ENCODE results near the gene SAC3D1. TPM values are rescaled to one million over a fixed set of nuclear protein-coding genes. Genes with fewer than 3 reads are reported as not detected.

SAC3D1 gene
- total RNA-seq, 1 experiment from 2014 or later: 1.9 TPM

GRCh38 chr11:65059523-65059922 is 18.5 kb downstream of the SAC3D1 start:
- Histone ChIP-seq H3K9me2 (replicated peaks; ENCODE audit: insufficient read depth, low read length) (no peaks in the 10 kb centered on the region), H3K36me3 (ENCODE audit: insufficient read depth, low read length) (no peaks in the 10 kb centered on the region), H3K4me2 (ENCODE audit: low read depth, low read length, poor library complexity, severe bottlenecking) (no peak overlapping the region), H3K79me2 (ENCODE audit: low read length) (no peaks in the 10 kb centered on the region), H2AFZ (ENCODE audit: low read length) (no peak overlapping the region), H3K27ac (ENCODE audit: low read length) (no peak overlapping the region), H3K4me1 (ENCODE audit: low read length) (0 out of 2 replicates have a peak, but pooled peaks cover 3% of the 10 kb centered on the region), H3K4me3 (ENCODE audit: low read length) (no peak overlapping the region), H4K20me1 (ENCODE audit: insufficient read depth, low read depth, low read length) (no peaks in the 10 kb centered on the region), H3K27me3 (ENCODE audit: low read length) (no peaks in the 10 kb centered on the region), H3K9ac (ENCODE audit: low read length) (no peak overlapping the region), H3K9me3 (ENCODE audit: low read length) (no peaks in the 10 kb centered on the region)
- no peak for DNase-seq

GRCh38 chr11:65059959-65060824 is 19.2 kb downstream of the SAC3D1 start:
- Histone ChIP-seq H3K27ac (ENCODE audit: low read length) (no peak overlapping the region), H3K9me2 (replicated peaks; ENCODE audit: insufficient read depth, low read length) (no peaks in the 10 kb centered on the region), H3K36me3 (ENCODE audit: insufficient read depth, low read length) (no peaks in the 10 kb centered on the region), H3K79me2 (ENCODE audit: low read length) (no peaks in the 10 kb centered on the region), H3K4me2 (ENCODE audit: low read depth, low read length, poor library complexity, severe bottlenecking) (no peak overlapping the region), H4K20me1 (ENCODE audit: insufficient read depth, low read depth, low read length) (no peaks in the 10 kb centered on the region), H3K9me3 (ENCODE audit: low read length) (no peaks in the 10 kb centered on the region), H3K4me3 (ENCODE audit: low read length) (no peak overlapping the region), H3K27me3 (ENCODE audit: low read length) (no peaks in the 10 kb centered on the region), H2AFZ (ENCODE audit: low read length) (no peak overlapping the region; the same call in 1 of the 2 replicates), H3K4me1 (ENCODE audit: low read length) (0 out of 2 replicates have a peak, but pooled peaks cover 3% of the 10 kb centered on the region), H3K9ac (ENCODE audit: low read length) (no peak overlapping the region)
- no peak for DNase-seq

GRCh38 chr11:65060913-65061408 is 20.0 kb downstream of the SAC3D1 start:
- no peaks in the 10 kb centered on the region for H3K79me2 ChIP-seq (ENCODE audit: low read length)
- H3K9ac ChIP-seq (ENCODE audit: low read length): no peak overlapping the region
- no peaks in the 10 kb centered on the region for H3K36me3 ChIP-seq (ENCODE audit: insufficient read depth, low read length)
- H3K4me1 ChIP-seq (ENCODE audit: low read length): 0 out of 2 replicates have a peak, but pooled peaks cover 3% of the 10 kb centered on the region
- H3K9me2 ChIP-seq (replicated peaks; ENCODE audit: insufficient read depth, low read length): no peaks in the 10 kb centered on the region
- no peak overlapping the region for H3K27ac ChIP-seq (ENCODE audit: low read length)
- H3K4me3 ChIP-seq (ENCODE audit: low read length): no peak overlapping the region
- no peaks in the 10 kb centered on the region for H4K20me1 ChIP-seq (ENCODE audit: insufficient read depth, low read depth, low read length)
- no peak overlapping the region for H3K4me2 ChIP-seq (ENCODE audit: low read depth, low read length, poor library complexity, severe bottlenecking)
- DNase-seq: peak; percentile 67
- no peak overlapping the region for H2AFZ ChIP-seq (ENCODE audit: low read length)
- no peaks in the 10 kb centered on the region for H3K27me3 ChIP-seq (ENCODE audit: low read length)
- H3K9me3 ChIP-seq (ENCODE audit: low read length): no peaks in the 10 kb centered on the region

- Histone ChIP-seq H4K20me1 (ENCODE audit: insufficient read depth, low read depth, low read length) (no peaks in the 10 kb centered on the region), H3K27ac (ENCODE audit: low read length) (no peak overlapping the region), H3K4me1 (ENCODE audit: low read length) (0 out of 2 replicates have a peak, but pooled peaks cover 3% of the 10 kb centered on the region), H3K27me3 (ENCODE audit: low read length) (no peaks in the 10 kb centered on the region), H3K9me3 (ENCODE audit: low read length) (no peaks in the 10 kb centered on the region), H2AFZ (ENCODE audit: low read length) (no peak overlapping the region), H3K4me3 (ENCODE audit: low read length) (no peak overlapping the region), H3K4me2 (ENCODE audit: low read depth, low read length, poor library complexity, severe bottlenecking) (no peak overlapping the region), H3K9me2 (replicated peaks; ENCODE audit: insufficient read depth, low read length) (no peaks in the 10 kb centered on the region), H3K9ac (ENCODE audit: low read length) (no peak overlapping the region), H3K36me3 (ENCODE audit: insufficient read depth, low read length) (no peaks in the 10 kb centered on the region), H3K79me2 (ENCODE audit: low read length) (no peaks in the 10 kb centered on the region)
- DNase-seq: no peak
Observed at GRCh38 chr11:65063532-65063931, 22.5 kb downstream of the SAC3D1 start.

- Histone ChIP-seq H4K20me1 (ENCODE audit: insufficient read depth, low read depth, low read length) (no peaks in the 10 kb centered on the region), H3K27me3 (ENCODE audit: low read length) (no peaks in the 10 kb centered on the region), H2AFZ (ENCODE audit: low read length) (no peak overlapping the region), H3K4me1 (ENCODE audit: low read length) (0 out of 2 replicates have a peak, but pooled peaks cover 3% of the 10 kb centered on the region), H3K9me3 (ENCODE audit: low read length) (no peaks in the 10 kb centered on the region), H3K36me3 (ENCODE audit: insufficient read depth, low read length) (no peaks in the 10 kb centered on the region), H3K4me3 (ENCODE audit: low read length) (no peak overlapping the region), H3K9me2 (replicated peaks; ENCODE audit: insufficient read depth, low read length) (no peaks in the 10 kb centered on the region), H3K79me2 (ENCODE audit: low read length) (no peaks in the 10 kb centered on the region), H3K4me2 (ENCODE audit: low read depth, low read length, poor library complexity, severe bottlenecking) (no peak overlapping the region), H3K27ac (ENCODE audit: low read length) (no peak overlapping the region), H3K9ac (ENCODE audit: low read length) (no peak overlapping the region)
- DNase-seq: no peak
Observed at GRCh38 chr11:65064847-65065240, 23.8 kb downstream of the SAC3D1 start.

GRCh38 chr11:65065851-65066250 is 24.8 kb downstream of the SAC3D1 start:
- no peak overlapping the region for H3K9ac ChIP-seq (ENCODE audit: low read length)
- H3K4me1 ChIP-seq (ENCODE audit: low read length): no peaks in the 10 kb centered on the region
- no peaks in the 10 kb centered on the region for H3K9me2 ChIP-seq (replicated peaks; ENCODE audit: insufficient read depth, low read length)
- no peaks in the 10 kb centered on the region for H4K20me1 ChIP-seq (ENCODE audit: insufficient read depth, low read depth, low read length)
- no peaks in the 10 kb centered on the region for H3K79me2 ChIP-seq (ENCODE audit: low read length)
- H3K4me2 ChIP-seq (ENCODE audit: low read depth, low read length, poor library complexity, severe bottlenecking): no peak overlapping the region
- H3K4me3 ChIP-seq (ENCODE audit: low read length): no peak overlapping the region
- no peaks in the 10 kb centered on the region for H3K27me3 ChIP-seq (ENCODE audit: low read length)
- no peaks in the 10 kb centered on the region for H3K9me3 ChIP-seq (ENCODE audit: low read length)
- no peak for DNase-seq
- H2AFZ ChIP-seq (ENCODE audit: low read length): no peak overlapping the region
- H3K36me3 ChIP-seq (ENCODE audit: insufficient read depth, low read length): no peaks in the 10 kb centered on the region
- H3K27ac ChIP-seq (ENCODE audit: low read length): no peak overlapping the region

- no peak overlapping the region for H3K4me3 ChIP-seq (ENCODE audit: low read length)
- no peaks in the 10 kb centered on the region for H3K27me3 ChIP-seq (ENCODE audit: low read length)
- no peak overlapping the region for H3K27ac ChIP-seq (ENCODE audit: low read length)
- no peaks in the 10 kb centered on the region for H4K20me1 ChIP-seq (ENCODE audit: insufficient read depth, low read depth, low read length)
- H3K79me2 ChIP-seq (ENCODE audit: low read length): no peaks in the 10 kb centered on the region
- no peaks in the 10 kb centered on the region for H3K36me3 ChIP-seq (ENCODE audit: insufficient read depth, low read length)
- no peak overlapping the region for H2AFZ ChIP-seq (ENCODE audit: low read length)
- no peak for DNase-seq
- H3K9me3 ChIP-seq (ENCODE audit: low read length): no peaks in the 10 kb centered on the region
- no peak overlapping the region for H3K9ac ChIP-seq (ENCODE audit: low read length)
- no peaks in the 10 kb centered on the region for H3K9me2 ChIP-seq (replicated peaks; ENCODE audit: insufficient read depth, low read length)
- H3K4me2 ChIP-seq (ENCODE audit: low read depth, low read length, poor library complexity, severe bottlenecking): no peak overlapping the region
- H3K4me1 ChIP-seq (ENCODE audit: low read length): no peaks in the 10 kb centered on the region
Observed at GRCh38 chr11:65066315-65066714, 25.3 kb downstream of the SAC3D1 start.

GRCh38 chr11:65066805-65067291 is 25.8 kb downstream of the SAC3D1 start:
- Histone ChIP-seq H3K4me1 (ENCODE audit: low read length) (peaks cover 3% of the 10 kb centered on the region), H2AFZ (ENCODE audit: low read length) (no peak overlapping the region), H3K9me2 (replicated peaks; ENCODE audit: insufficient read depth, low read length) (no peaks in the 10 kb centered on the region), H3K4me3 (ENCODE audit: low read length) (no peak overlapping the region), H3K9me3 (ENCODE audit: low read length) (no peaks in the 10 kb centered on the region), H3K36me3 (ENCODE audit: insufficient read depth, low read length) (no peaks in the 10 kb centered on the region), H4K20me1 (ENCODE audit: insufficient read depth, low read depth, low read length) (no peaks in the 10 kb centered on the region), H3K9ac (ENCODE audit: low read length) (no peak overlapping the region), H3K79me2 (ENCODE audit: low read length) (no peaks in the 10 kb centered on the region), H3K27me3 (ENCODE audit: low read length) (no peaks in the 10 kb centered on the region), H3K4me2 (ENCODE audit: low read depth, low read length, poor library complexity, severe bottlenecking) (no peak overlapping the region), H3K27ac (ENCODE audit: low read length) (no peak overlapping the region)
- DNase-seq: no peak
